ENCODE results near the gene ZNHIT3. TPM values are rescaled to one million over a fixed set of nuclear protein-coding genes. Genes with fewer than 3 reads are reported as not detected.

ZNHIT3 gene
- total and polyA plus RNA-seq, 2 of the 13 experiments (the other 11 are each of a cell fraction or from before 2014, with no cell fraction given): 66.6 to 77.4 TPM

- TF ChIP-seq CREB1 (IDR thresholded peaks at IDR 0.05): peak; percentile 65
- peak; percentile 80; the same call in 1 of the 2 replicates for TF ChIP-seq CREB1 (CRISPR knock-in tag; IDR thresholded peaks at IDR 0.05)
- TF ChIP-seq LCORL (IDR thresholded peaks at IDR 0.05): no peak
- TF ChIP-seq LCORL (CRISPR knock-in tag; IDR thresholded peaks at IDR 0.05): 0 out of 2 replicates have a peak, but pooled peaks have one; percentile 26
- TF ChIP-seq ARID2 (CRISPR knock-in tag; IDR thresholded peaks at IDR 0.05; ENCODE audit: borderline replicate concordance): no peak
- no peak; the same call in 1 of the 2 replicates for TF ChIP-seq ATF7-NPFF (CRISPR knock-in tag; IDR thresholded peaks at IDR 0.05; ENCODE audit: low read depth)
- TF ChIP-seq ZNF598 (CRISPR knock-in tag; IDR thresholded peaks at IDR 0.05; ENCODE audit: borderline replicate concordance): 0 out of 2 replicates have a peak, but pooled peaks have one; percentile 64
- TF ChIP-seq ZNF17 (CRISPR knock-in tag; IDR thresholded peaks at IDR 0.05): no peak
- 0 out of 2 replicates have a peak, but pooled peaks have one; percentile 29 for TF ChIP-seq NFAT5 (CRISPR knock-in tag; IDR thresholded peaks at IDR 0.05)
- TF ChIP-seq HNF1A (IDR thresholded peaks at IDR 0.05; ENCODE audit: low read depth): no peak
- peak; percentile 46; the same call in 1 of the 2 replicates for TF ChIP-seq HNF1A (CRISPR knock-in tag; IDR thresholded peaks at IDR 0.05; ENCODE audit: borderline replicate concordance)
- peak; percentile 61; the same call in 1 of the 2 replicates for TF ChIP-seq UBTF (CRISPR knock-in tag; IDR thresholded peaks at IDR 0.05)
- TF ChIP-seq CSRNP2 (CRISPR knock-in tag; conservative IDR thresholded peaks at IDR 0.05; ENCODE audit: low read depth): no peak
- TF ChIP-seq SIN3B (IDR thresholded peaks at IDR 0.05; ENCODE audit: low read length): peak; percentile 70; the same call in 1 of the 2 replicates
These were observed at the start of gene ZNHIT3 (continued) for GRCh38 chr17:36486204-36487194.
